Gastroesophageal sphincter (tissue), 4 donors: ENCODE data around the gene NEU4. TPM values are rescaled to one million over a fixed set of nuclear protein-coding genes. Genes with fewer than 3 reads are reported as not detected.

Experiments
- ATAC-seq: fragments of 150-250 bp; one replicate; pipeline ENCODE4 v1.9.1; 2016; ENCODE audit warnings: mild to moderate bottlenecking, moderate library complexity
- H3K27ac ChIP-seq, 4 donors: fragments of 200-600 bp; sonication (generic) in 3 of 4; 1 replicate in 3 of 4; 2 replicates in 1 of 4; pipeline ENCODE4 v1.5.1; 2016 to 2019
- H3K27me3 ChIP-seq: fragments of 200-600 bp; sonication (generic); one replicate; pipeline ENCODE4 v1.5.1; 2019
- H3K36me3 ChIP-seq, 2 donors: fragments of 200-600 bp; sonication (generic); one replicate each; pipeline ENCODE4 v1.5.1; 2019; ENCODE audit warnings: control low read depth in 1 of 2
- H3K4me1 ChIP-seq, 3 donors: fragments of 200-600 bp; sonication (generic); 1 replicate in 2 of 3; 2 replicates in 1 of 3; pipeline ENCODE4 v1.5.1; 2016 to 2019; ENCODE audit warnings: control low read depth in 2 of 3
- H3K4me3 ChIP-seq, 2 donors: fragments of 200-600 bp; sonication (generic); one replicate each; pipeline ENCODE4 v1.5.1; 2019; ENCODE audit warnings: mild to moderate bottlenecking in 1 of 2, moderate library complexity in 1 of 2
- H3K9me3 ChIP-seq, 3 donors: fragments of 200-600 bp; sonication (generic); one replicate each; pipeline ENCODE4 v1.5.1; 2017 to 2019; ENCODE audit warnings: control low read depth in 2 of 3
- EP300 ChIP-seq: sonication (generic); formaldehyde crosslinking; IDR thresholded peaks from one replicate; pipeline ENCODE4 v1.6.1; 2017; ENCODE audit warnings: antibody characterized with exemption, mild to moderate bottlenecking
- POLR2A ChIP-seq, 2 donors: fragments of 450-650 bp; IDR thresholded peaks; one replicate each; pipeline ENCODE4 v1.6.1; 2017; ENCODE audit warnings: antibody characterized with exemption in 2 of 2, mild to moderate bottlenecking in 2 of 2, moderate library complexity in 1 of 2
- POLR2AphosphoS5 ChIP-seq: sonication (generic); formaldehyde crosslinking; IDR thresholded peaks from one replicate; pipeline ENCODE4 v1.6.1; 2017; ENCODE audit warnings: antibody characterized with exemption
- WGBS, 2 donors: methylation state at CpG; one replicate each; pipeline ENCODE4 v1.1.5; 2018; ENCODE audit warnings: low coverage in 1 of 2; 5-methylcytosine and 5-hydroxymethylcytosine counted together
- total RNA-seq, 4 donors: library from RNA; depleted of rRNA; stranded (reverse); fragments of >200 nt; gene quantifications; one replicate each; pipeline ENCODE4 v1.1.0, GENCODE V29; 2016
- TF ChIP-seq, protein P1 (sequence below), 4 experiments: fragments of 200-600 bp in 2 of 4; fragments of 450-650 bp in 2 of 4; sonication (generic) in 1 of 4; IDR thresholded peaks; one replicate each; pipeline ENCODE4 v1.5.1; 2017 to 2019; ENCODE audit warnings: antibody characterized with exemption in 4 of 4, mild to moderate bottlenecking in 2 of 4, moderate library complexity in 2 of 4

Gene NEU4
- total RNA-seq, 4 donors from 2014 or later, result 0.47 to 2.0 TPM; not detected in 2

DNA sequence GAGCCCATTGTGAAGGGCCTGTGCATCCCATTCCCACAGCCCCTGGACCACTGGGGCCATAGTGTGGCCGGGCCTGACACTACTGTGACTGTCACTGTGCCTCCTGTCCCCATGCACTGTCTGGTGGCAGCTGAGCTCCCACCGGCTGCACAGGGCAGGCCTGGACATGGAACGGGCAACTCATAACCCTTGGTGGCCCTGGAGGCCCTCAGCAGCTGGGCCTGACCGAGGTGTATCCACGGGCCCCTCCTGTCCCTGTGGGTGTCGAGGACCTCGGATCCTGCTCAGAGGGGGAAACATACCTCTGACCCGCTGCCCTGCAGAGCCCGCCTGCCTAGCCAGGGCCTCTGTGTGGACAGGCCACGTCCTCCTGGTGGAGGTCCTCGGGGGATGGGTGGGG, 40.1 kb upstream of the NEU4 start:
- Histone ChIP-seq H3K4me1 (peaks cover 0 to 20% (median 7%) of the 10 kb centered on the region in 3 donors), H3K27me3 (peaks cover 36% of the 10 kb centered on the region), H3K36me3 (peaks cover 0 to 27% of the 10 kb centered on the region in 2 donors), H3K4me3 (no peak overlapping the region), H3K9me3 (no peaks in the 10 kb centered on the region), H3K27ac (no peak overlapping the region)
- ATAC-seq, result no peak
- WGBS, 2 donors, result 81% methylated on average over 6 of the region's 11 CpGs; no CpG with 5 or more reads in 1 of the 2 donors
- TF ChIP-seq, protein P1, sequence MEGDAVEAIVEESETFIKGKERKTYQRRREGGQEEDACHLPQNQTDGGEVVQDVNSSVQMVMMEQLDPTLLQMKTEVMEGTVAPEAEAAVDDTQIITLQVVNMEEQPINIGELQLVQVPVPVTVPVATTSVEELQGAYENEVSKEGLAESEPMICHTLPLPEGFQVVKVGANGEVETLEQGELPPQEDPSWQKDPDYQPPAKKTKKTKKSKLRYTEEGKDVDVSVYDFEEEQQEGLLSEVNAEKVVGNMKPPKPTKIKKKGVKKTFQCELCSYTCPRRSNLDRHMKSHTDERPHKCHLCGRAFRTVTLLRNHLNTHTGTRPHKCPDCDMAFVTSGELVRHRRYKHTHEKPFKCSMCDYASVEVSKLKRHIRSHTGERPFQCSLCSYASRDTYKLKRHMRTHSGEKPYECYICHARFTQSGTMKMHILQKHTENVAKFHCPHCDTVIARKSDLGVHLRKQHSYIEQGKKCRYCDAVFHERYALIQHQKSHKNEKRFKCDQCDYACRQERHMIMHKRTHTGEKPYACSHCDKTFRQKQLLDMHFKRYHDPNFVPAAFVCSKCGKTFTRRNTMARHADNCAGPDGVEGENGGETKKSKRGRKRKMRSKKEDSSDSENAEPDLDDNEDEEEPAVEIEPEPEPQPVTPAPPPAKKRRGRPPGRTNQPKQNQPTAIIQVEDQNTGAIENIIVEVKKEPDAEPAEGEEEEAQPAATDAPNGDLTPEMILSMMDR (IDR thresholded peaks at IDR 0.05), result no peak
- TF ChIP-seq EP300 (no peak), POLR2AphosphoS5 (no peak), POLR2A (IDR thresholded peaks at IDR 0.05) (no peak)

DNA sequence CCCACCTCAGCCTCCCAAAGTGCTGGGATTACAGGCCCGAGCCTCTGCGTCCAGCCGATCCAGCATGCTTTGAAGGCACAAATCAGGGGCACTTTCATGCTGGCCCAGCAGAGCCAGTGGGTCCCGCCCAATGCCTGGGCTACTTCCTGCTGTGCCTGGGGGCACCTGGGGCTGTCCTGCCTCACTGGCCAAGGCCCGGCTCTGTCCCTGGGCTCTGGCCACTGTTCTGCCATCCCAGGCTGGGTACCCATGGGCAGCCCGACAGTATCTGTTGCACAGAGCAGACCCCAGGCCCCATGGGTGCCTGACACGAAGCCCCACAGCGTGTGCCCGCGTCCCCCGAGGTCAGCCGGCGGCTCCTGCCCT, 39.2 kb upstream of the NEU4 start:
- Histone ChIP-seq H3K27ac (no peak overlapping the region), H3K4me3 (no peak overlapping the region), H3K27me3 (peaks cover 46% of the 10 kb centered on the region), H3K36me3 (peaks cover 0 to 18% of the 10 kb centered on the region in 2 donors), H3K9me3 (no peaks in the 10 kb centered on the region), H3K4me1 (peaks cover 0 to 20% (median 7%) of the 10 kb centered on the region in 3 donors)
- WGBS, 2 donors, result 100% methylated on average over 2 of the region's 13 CpGs; no CpG with 5 or more reads in 1 of the 2 donors
- ATAC-seq, result no peak
- no peak for TF ChIP-seq POLR2A (IDR thresholded peaks at IDR 0.05)
- TF ChIP-seq POLR2AphosphoS5, result no peak
- TF ChIP-seq, protein P1 (IDR thresholded peaks at IDR 0.05), result no peak
- TF ChIP-seq EP300, result no peak

DNA sequence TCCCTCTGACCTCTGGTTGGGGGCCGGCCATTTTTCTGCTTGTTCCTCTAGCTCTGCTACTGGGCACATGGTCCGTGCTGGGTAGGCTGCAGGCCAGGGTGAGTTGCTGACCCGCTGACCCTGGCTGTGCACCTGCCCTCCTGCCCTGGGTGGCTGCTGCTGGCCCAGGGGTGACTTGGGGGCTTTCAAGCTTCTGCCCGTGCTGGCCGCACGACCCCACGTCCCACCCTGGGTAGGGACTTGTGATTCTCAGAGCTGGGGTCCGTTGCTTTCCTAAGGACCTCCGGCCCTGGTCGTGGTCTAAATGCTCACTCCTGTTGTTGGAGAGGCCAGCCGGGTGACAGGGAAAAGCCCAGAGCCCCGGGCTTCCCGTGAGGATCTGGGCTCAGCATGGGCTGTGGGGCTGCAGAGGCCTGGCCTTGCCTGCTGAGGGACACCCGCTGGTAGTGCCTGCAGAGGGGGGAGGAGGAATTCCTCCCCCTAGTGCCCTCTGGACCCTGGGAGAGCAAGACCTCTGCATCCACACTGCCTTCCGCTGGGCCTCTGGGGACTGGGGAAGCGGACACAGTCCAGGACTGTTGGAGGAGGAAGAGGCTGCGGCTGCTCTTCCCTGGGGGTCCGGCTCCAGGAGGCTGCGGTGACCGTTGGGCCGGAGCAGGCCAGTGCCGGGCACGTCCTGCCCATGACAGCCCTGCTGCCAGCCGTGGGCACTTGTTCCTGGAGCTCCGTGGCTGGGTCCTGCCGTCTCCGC, 38.6 kb upstream of the NEU4 start:
- Histone ChIP-seq H3K4me1 (peaks cover 0 to 20% (median 7%) of the 10 kb centered on the region in 3 donors), H3K27ac (no peak overlapping the region), H3K36me3 (peaks cover 0 to 16% of the 10 kb centered on the region in 2 donors), H3K9me3 (no peaks in the 10 kb centered on the region), H3K4me3 (no peak overlapping the region), H3K27me3 (peaks cover 51% of the 10 kb centered on the region)
- 40% methylated on average over 1 of the region's 27 CpGs; no CpG with 5 or more reads in 1 of the 2 donors for WGBS, 2 donors
- TF ChIP-seq POLR2AphosphoS5 (no peak), POLR2A (IDR thresholded peaks at IDR 0.05) (no peak), EP300 (no peak)
- TF ChIP-seq, protein P1 (IDR thresholded peaks at IDR 0.05), result no peak
- no peak for ATAC-seq

DNA sequence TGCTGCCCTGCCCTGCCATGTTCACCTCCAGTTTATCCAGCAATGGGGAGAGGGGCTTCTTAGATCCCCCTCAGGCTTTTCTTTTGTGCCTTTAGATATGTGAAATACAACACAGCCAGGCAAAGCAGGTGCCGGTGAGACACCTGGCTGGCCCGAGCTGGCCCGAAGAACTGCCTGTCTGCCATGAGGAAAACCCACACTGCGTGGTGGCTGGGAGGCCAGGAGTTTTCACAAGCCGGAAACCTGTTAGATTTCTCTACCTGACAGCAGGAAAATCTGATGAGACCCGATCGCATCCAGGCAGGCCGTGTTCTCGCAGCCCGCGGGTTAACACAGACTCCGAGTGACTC, 38.1 kb upstream of the NEU4 start:
- TF ChIP-seq POLR2AphosphoS5 (no peak), EP300 (no peak), POLR2A (IDR thresholded peaks at IDR 0.05) (no peak)
- TF ChIP-seq, protein P1 (IDR thresholded peaks at IDR 0.05), result no peak
- Histone ChIP-seq H3K9me3 (no peaks in the 10 kb centered on the region), H3K27ac (no peak overlapping the region), H3K4me1 (peaks cover 0 to 20% (median 7%) of the 10 kb centered on the region in 3 donors), H3K4me3 (no peak overlapping the region), H3K36me3 (peaks cover 0 to 16% of the 10 kb centered on the region in 2 donors), H3K27me3 (peaks cover 57% of the 10 kb centered on the region)
- ATAC-seq, result no peak
- WGBS, 2 donors, result 100% methylated on average over 1 of the region's 12 CpGs; no CpG with 5 or more reads in 1 of the 2 donors
